ENCODE measurements around the gene UIMC1. TPM values are rescaled to one million over a fixed set of nuclear protein-coding genes. Genes with fewer than 3 reads are reported as not detected.

Gene UIMC1
- total RNA-seq, 1 donor from 2014 or later: 36.1 TPM

Other genes with a start within 250 kb of the UIMC1 start
- gene UNC5A, start 196.2 kb downstream of the UIMC1 start, total RNA-seq: 0.67 and 0.70 TPM in 2 replicates
- 0.14 TPM in 1 of 2 replicates, not detected in the other for gene HK3, start 107.4 kb downstream of the UIMC1 start, total RNA-seq
- 11.1 and 13.8 TPM in 2 replicates for gene ZNF346, start 15.9 kb upstream of the UIMC1 start, total RNA-seq
- 3.8 and 4.8 TPM in 2 replicates for gene FGFR4, start 80.1 kb upstream of the UIMC1 start, total RNA-seq
- 67.8 and 71.9 TPM in 2 replicates for gene NSD1, start 127.0 kb upstream of the UIMC1 start, total RNA-seq